Measurements from ENCODE around the gene PXDC1. TPM values are rescaled to one million over a fixed set of nuclear protein-coding genes. Genes with fewer than 3 reads are reported as not detected.

The PXDC1 gene
- total RNA-seq, 1 experiment from 2014 or later, result 96.4 TPM

- no peak overlapping the region for H3K4me3 ChIP-seq
- H3K27me3 ChIP-seq (replicated peaks), result no peaks in the 10 kb centered on the region
- peaks cover 30% of the 10 kb centered on the region for H3K4me1 ChIP-seq (replicated peaks)
- no peak overlapping the region for H3K27ac ChIP-seq
- no peaks in the 10 kb centered on the region for H3K9me3 ChIP-seq (replicated peaks)
- no peak for DNase-seq (ENCODE audit: low read depth in 1 of 2, low spot score in 2 of 2)
- peaks cover 73% of the 10 kb centered on the region for H3K36me3 ChIP-seq
Measured at GRCh38 chr6:3743541-3743940, 8.0 kb downstream of the PXDC1 start.

GRCh38 chr6:3742426-3743344 lies 8.8 kb downstream of the PXDC1 start:
- no peaks in the 10 kb centered on the region for H3K9me3 ChIP-seq (replicated peaks)
- no peak overlapping the region for H3K4me3 ChIP-seq
- 0 out of 2 replicates have a peak overlapping the region, but pooled peaks have one; percentile 4 for H3K27ac ChIP-seq
- DNase-seq (ENCODE audit: low read depth in 1 of 2, low spot score in 2 of 2), result peak; percentile 75 to 79
- H3K27me3 ChIP-seq (replicated peaks), result no peaks in the 10 kb centered on the region
- peaks cover 75% of the 10 kb centered on the region for H3K36me3 ChIP-seq
- peaks cover 22% of the 10 kb centered on the region for H3K4me1 ChIP-seq (replicated peaks)

GRCh38 chr6:3742076-3742425 lies 9.5 kb downstream of the PXDC1 start:
- H3K9me3 ChIP-seq (replicated peaks), result no peaks in the 10 kb centered on the region
- no peaks in the 10 kb centered on the region for H3K27me3 ChIP-seq (replicated peaks)
- H3K4me1 ChIP-seq (replicated peaks), result peaks cover 21% of the 10 kb centered on the region
- no peak for DNase-seq (ENCODE audit: low read depth in 1 of 2, low spot score in 2 of 2)
- no peak overlapping the region for H3K4me3 ChIP-seq
- peaks cover 75% of the 10 kb centered on the region for H3K36me3 ChIP-seq
- no peak overlapping the region for H3K27ac ChIP-seq

DNA sequence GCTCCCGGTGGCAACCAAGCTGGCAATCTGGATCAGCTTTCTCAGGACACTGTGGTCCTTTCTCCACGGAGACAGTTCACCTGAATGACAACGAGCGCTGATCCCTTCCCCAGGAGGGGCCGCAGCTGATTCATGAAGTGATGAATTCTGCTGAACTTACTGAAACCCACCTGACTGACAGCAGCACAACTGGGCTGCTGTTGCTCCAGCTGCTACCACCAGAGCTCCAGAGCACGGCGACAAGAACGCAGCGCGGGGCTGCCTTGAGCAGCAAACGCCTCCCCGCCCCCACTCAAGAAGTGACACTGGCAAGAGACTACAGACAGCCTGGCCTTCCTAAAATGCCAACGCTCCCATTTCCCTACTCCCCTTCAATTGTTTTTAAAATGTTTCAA lies 10.0 kb downstream of the PXDC1 start:
- no peak overlapping the region for H3K27ac ChIP-seq
- H3K4me3 ChIP-seq, result no peak overlapping the region
- no peaks in the 10 kb centered on the region for H3K9me3 ChIP-seq (replicated peaks)
- peaks cover 75% of the 10 kb centered on the region for H3K36me3 ChIP-seq
- peaks cover 19% of the 10 kb centered on the region for H3K4me1 ChIP-seq (replicated peaks)
- no peak for DNase-seq (ENCODE audit: low read depth in 1 of 2, low spot score in 2 of 2)
- H3K27me3 ChIP-seq (replicated peaks), result no peaks in the 10 kb centered on the region

DNA sequence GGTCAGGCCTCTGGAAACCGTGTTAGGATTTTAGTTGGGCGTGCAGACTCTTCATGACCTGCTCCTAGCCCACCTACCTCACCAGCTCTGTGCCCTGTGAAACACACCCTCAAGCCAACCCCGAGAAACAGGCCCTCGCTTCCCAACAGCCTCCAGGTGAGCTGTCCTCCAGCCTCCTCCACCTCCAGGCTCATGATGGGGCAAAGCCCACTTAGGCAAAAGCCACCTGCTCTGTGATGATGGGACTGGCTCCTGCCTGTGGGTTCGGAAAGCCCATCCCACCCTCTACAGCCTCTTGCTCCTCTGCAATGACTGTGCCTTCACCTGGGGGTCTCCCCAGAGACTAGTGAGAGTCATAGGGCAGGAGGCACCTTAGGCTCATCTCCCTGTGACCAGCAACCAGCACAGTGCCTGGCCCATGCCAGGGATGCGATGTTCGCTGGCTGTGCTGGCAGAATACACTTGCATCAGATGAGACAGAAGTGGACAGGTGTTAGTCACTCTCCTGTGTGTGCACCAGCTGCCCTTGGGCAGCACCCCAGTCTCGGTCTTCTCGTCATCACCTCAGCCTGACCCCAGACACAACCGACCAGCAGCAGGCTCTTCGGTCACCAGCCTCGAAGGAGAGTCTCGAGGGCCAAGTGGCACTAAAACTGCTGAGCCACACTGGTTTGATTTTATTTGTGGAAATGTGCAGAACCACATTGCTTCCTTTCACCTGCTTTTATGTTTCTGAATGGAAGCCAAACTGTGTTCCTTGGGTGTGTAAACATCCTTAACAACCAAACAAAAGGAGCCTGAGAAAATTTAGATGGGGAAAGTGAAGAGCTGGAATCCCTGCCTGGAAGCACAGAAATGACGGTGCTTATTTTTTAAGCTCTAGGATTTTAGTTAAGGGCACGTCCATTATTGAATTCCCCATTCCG lies 10.7 kb downstream of the PXDC1 start:
- H3K27me3 ChIP-seq (replicated peaks), result no peaks in the 10 kb centered on the region
- H3K4me1 ChIP-seq (replicated peaks), result peaks cover 17% of the 10 kb centered on the region
- H3K36me3 ChIP-seq, result peaks cover 75% of the 10 kb centered on the region
- no peak overlapping the region for H3K4me3 ChIP-seq
- no peaks in the 10 kb centered on the region for H3K9me3 ChIP-seq (replicated peaks)
- no peak overlapping the region for H3K27ac ChIP-seq
- no peak for DNase-seq (ENCODE audit: low read depth in 1 of 2, low spot score in 2 of 2)

- Histone ChIP-seq H3K4me1 (replicated peaks) (peaks cover 17% of the 10 kb centered on the region), H3K9me3 (replicated peaks) (peaks cover 4% of the 10 kb centered on the region; the same call in 1 of the 2 replicates), H3K27me3 (replicated peaks) (no peaks in the 10 kb centered on the region), H3K36me3 (peaks cover 76% of the 10 kb centered on the region), H3K27ac (no peak overlapping the region), H3K4me3 (no peak overlapping the region)
- DNase-seq (ENCODE audit: low read depth in 1 of 2, low spot score in 2 of 2), result no peak
Measured at GRCh38 chr6:3739311-3739897, 12.1 kb downstream of the PXDC1 start.

DNA sequence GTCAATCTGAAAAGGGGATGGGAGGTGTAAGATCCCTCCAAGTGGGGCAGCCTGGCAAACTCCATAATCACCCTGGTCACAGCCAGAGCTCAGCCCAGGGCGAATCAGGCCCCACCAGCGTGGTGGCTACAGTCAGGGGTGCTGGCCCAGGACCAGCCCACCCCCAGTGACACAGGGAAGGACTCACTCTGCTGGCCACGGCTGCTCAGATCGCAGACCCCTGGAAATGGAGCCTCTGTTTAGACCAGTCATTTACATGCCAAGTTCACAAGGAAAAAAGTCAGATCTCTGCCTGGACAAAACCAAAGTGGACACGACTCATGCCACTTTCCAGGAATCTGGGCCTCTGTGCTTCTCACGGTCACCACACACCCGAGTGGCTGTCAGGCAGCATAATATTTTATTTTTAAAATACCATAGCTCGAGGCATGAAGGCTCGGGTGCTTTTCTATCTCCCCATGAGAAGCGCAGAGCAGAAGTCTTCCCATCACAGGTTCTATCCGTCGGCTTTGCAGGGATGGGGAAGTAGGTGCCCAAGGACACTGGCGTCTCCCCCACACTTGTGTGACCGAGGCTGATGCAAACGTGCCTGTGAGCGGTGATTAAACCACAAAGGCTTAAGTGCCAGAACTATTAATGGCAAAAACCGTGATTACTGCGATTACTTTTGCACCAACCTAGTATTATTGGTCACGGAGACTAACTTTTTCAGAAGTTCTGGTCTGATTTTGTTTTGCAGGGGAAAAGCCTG lies 13.0 kb downstream of the PXDC1 start:
- H3K4me1 ChIP-seq (replicated peaks), result peaks cover 16% of the 10 kb centered on the region
- H3K27ac ChIP-seq, result no peak overlapping the region
- H3K27me3 ChIP-seq (replicated peaks), result no peaks in the 10 kb centered on the region
- peaks cover 84% of the 10 kb centered on the region for H3K36me3 ChIP-seq
- no peak overlapping the region for H3K4me3 ChIP-seq
- DNase-seq (ENCODE audit: low read depth in 1 of 2, low spot score in 2 of 2), result no peak
- H3K9me3 ChIP-seq (replicated peaks), result peaks cover 4% of the 10 kb centered on the region; the same call in 1 of the 2 replicates

DNA sequence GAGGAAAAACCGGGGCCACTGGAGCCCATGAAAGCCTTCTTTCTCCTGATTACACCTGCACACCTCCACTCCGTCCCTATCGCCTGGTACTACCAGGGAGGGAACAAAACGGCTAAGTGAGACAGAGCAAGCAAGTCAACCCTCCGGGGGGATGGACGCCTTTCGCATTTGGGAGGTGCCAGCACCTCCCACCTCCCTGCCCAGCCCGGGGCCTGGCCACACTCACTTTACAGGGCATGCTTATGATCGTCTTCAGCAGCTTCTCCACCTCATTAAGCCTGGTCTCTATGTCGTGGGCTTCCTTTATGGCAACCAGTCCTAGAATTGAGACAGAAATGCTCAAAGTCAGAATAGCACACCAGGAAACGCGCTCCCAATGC lies 13.7 kb downstream of the PXDC1 start:
- peaks cover 9% of the 10 kb centered on the region for H3K4me1 ChIP-seq (replicated peaks)
- no peak for DNase-seq (ENCODE audit: low read depth in 1 of 2, low spot score in 2 of 2)
- peaks cover 92% of the 10 kb centered on the region for H3K36me3 ChIP-seq
- H3K9me3 ChIP-seq (replicated peaks), result peaks cover 4% of the 10 kb centered on the region; the same call in 1 of the 2 replicates
- no peaks in the 10 kb centered on the region for H3K27me3 ChIP-seq (replicated peaks)
- H3K4me3 ChIP-seq, result no peak overlapping the region
- no peak overlapping the region for H3K27ac ChIP-seq

DNA sequence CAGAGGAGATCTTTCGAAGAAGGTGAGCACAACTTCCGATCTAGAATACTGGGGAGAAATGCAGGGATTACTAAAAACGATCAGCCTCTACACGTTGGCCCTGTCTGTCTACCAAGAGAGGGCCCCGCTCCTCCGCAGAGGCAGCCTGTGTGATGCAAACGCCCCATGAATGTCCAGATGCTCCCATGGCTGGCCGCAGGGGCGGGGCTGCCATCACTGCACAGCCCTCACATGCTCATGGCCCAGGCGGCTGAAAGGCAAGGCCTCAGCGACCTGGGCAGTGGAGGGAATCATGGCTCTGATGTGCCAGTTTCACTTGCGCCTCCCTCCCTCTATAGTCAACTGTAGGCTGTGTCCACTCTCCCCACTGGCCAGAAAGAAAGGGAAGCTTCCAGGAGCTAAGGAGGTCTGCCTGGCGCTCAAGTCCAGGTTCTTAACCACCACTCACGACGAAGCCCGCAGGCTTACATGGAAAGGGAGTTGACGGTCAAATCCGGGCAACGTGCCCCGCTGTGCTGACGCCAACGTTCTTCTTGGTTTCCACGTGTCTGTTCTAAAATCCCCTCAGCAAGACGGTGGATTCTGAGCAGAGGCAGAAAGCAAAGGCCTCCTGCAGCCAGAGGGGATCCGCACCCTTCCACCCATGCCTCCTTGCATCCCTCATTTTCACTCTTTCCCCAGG lies 14.2 kb downstream of the PXDC1 start:
- Histone ChIP-seq H3K9me3 (replicated peaks) (peaks cover 4% of the 10 kb centered on the region; the same call in 1 of the 2 replicates), H3K27me3 (replicated peaks) (no peaks in the 10 kb centered on the region), H3K4me3 (no peak overlapping the region), H3K36me3 (peaks cover 97% of the 10 kb centered on the region), H3K27ac (no peak overlapping the region), H3K4me1 (replicated peaks) (peaks cover 3% of the 10 kb centered on the region)
- DNase-seq (ENCODE audit: low read depth in 1 of 2, low spot score in 2 of 2), result no peak

DNA sequence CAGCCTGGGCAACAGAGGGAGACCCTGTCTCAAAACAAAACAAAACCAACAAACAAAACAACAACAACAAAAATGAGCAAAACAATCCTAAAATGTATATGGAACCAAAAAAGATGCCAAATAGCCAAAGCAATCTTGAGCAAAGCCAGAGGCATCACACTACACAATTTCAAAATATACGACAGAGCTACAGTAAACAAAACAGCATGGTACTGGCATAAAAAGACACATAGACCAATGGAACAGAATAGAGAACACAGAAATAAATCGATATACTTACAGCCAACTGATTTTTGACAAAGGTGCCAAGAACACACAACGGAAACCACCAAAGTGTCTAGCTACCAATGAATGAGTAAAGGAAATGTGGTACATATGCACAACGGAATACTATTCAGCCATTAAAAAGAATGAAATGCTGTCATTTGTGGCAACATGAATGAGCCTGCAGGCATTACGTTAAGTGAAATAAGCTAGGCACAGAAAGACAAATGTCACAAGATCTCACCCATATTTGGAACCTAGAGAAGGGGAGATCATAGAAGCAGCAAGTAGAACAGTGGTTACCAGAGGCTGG lies 16.4 kb downstream of the PXDC1 start:
- no peak overlapping the region for H3K4me3 ChIP-seq
- H3K27ac ChIP-seq, result no peak overlapping the region
- no peaks in the 10 kb centered on the region; the same call in 1 of the 2 replicates for H3K27me3 ChIP-seq (replicated peaks)
- H3K9me3 ChIP-seq (replicated peaks), result peaks cover 4% of the 10 kb centered on the region; the same call in 1 of the 2 replicates
- no peaks in the 10 kb centered on the region for H3K4me1 ChIP-seq (replicated peaks)
- peaks cover 97% of the 10 kb centered on the region for H3K36me3 ChIP-seq
- DNase-seq (ENCODE audit: low read depth in 1 of 2, low spot score in 2 of 2), result no peak

GRCh38 chr6:3734023-3734422 lies 17.5 kb downstream of the PXDC1 start:
- H3K27ac ChIP-seq, result no peak overlapping the region
- H3K36me3 ChIP-seq, result peaks cover 100% of the 10 kb centered on the region
- H3K9me3 ChIP-seq (replicated peaks), result peaks cover 4% of the 10 kb centered on the region; the same call in 1 of the 2 replicates
- no peak for DNase-seq (ENCODE audit: low read depth in 1 of 2, low spot score in 2 of 2)
- H3K27me3 ChIP-seq (replicated peaks), result no peaks in the 10 kb centered on the region; the same call in 1 of the 2 replicates
- H3K4me3 ChIP-seq, result no peak overlapping the region
- H3K4me1 ChIP-seq (replicated peaks), result no peaks in the 10 kb centered on the region

DNA sequence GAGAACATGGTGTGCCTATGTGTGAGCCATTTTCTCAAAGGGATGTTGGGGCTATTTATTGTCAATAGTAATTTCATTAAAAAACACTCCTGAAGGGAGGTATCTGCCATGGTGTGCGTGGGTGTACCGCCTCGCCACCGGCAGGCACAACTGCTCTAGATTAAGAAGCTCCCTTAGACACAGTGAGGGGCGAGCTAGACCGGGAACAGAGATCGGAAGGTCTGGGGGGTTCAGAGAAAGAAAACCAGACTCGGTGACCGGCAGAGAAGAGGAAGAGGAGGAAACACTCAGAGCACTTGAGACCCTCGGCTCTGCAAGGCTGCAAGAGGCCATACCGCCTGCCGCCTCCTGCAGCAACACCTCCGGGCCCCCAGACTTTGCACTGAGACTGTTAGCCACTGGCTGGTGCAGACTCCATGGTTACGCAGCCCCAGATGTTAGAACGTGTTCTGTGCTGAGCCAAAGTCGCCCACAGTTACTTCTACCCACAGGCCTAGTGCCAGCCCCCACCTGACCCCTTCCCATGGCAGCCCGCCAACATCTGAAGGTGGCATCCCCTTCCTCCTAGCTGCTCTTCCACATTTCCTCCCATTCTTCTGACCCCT lies 18.1 kb downstream of the PXDC1 start:
- no peak for DNase-seq (ENCODE audit: low read depth in 1 of 2, low spot score in 2 of 2)
- peaks cover 99% of the 10 kb centered on the region for H3K36me3 ChIP-seq
- H3K27ac ChIP-seq, result no peak overlapping the region

More for the DNA sequence above, 18.1 kb downstream of the PXDC1 start:
- H3K4me3 ChIP-seq, result no peak overlapping the region
- peaks cover 4% of the 10 kb centered on the region; the same call in 1 of the 2 replicates for H3K9me3 ChIP-seq (replicated peaks)
- no peaks in the 10 kb centered on the region; the same call in 1 of the 2 replicates for H3K27me3 ChIP-seq (replicated peaks)
- no peaks in the 10 kb centered on the region for H3K4me1 ChIP-seq (replicated peaks)
